RWPE2 (cell line): Measurements from ENCODE around the gene CUBN.

Source experiments
- ATAC-seq: fragments of 200-7000 bp; cut with Tn5 transposase; 3 replicates; pipeline ENCODE4 v1.9.1; 2021; ENCODE audit warnings: low read depth
- DNase-seq: peaks from one replicate; pipeline ENCODE4 v3.0.0-alpha.2; 2020; ENCODE audit warnings: low spot score
- H3K27ac ChIP-seq: fragments of 450-650 bp; 2 replicates; pipeline ENCODE4 v1.5.1; 2017; ENCODE audit warnings: mild to moderate bottlenecking; ENCODE audit not compliant: poor library complexity, severe bottlenecking
- H3K27me3 ChIP-seq: fragments of 250-450 bp; sonication (Bioruptor Pico); 2 replicates; pipeline ENCODE4 v1.5.1; 2021; ENCODE audit warnings: mild to moderate bottlenecking, moderate library complexity; ENCODE audit not compliant: insufficient read depth, poor library complexity, severe bottlenecking
- H3K36me3 ChIP-seq: fragments of 250-450 bp; sonication (Bioruptor Pico); 2 replicates; pipeline ENCODE4 v1.5.1; 2020; ENCODE audit warnings: low read depth, mild to moderate bottlenecking, moderate library complexity
- H3K4me1 ChIP-seq: fragments of 250-450 bp; sonication (Bioruptor Pico); 2 replicates; pipeline ENCODE4 v1.5.1; 2021; ENCODE audit warnings: mild to moderate bottlenecking, moderate library complexity; ENCODE audit not compliant: insufficient read depth, poor library complexity, severe bottlenecking
- H3K4me3 ChIP-seq: fragments of 250-450 bp; sonication (Bioruptor Pico); 2 replicates; pipeline ENCODE4 v1.5.1; 2021; ENCODE audit warnings: mild to moderate bottlenecking, moderate library complexity; ENCODE audit not compliant: severe bottlenecking
- H3K9me3 ChIP-seq: fragments of 250-450 bp; sonication (Bioruptor Pico); 2 replicates; pipeline ENCODE4 v1.5.1; 2021; ENCODE audit warnings: mild to moderate bottlenecking, moderate library complexity; ENCODE audit not compliant: severe bottlenecking
- TF ChIP-seq, protein P1 (sequence below): fragments of 450-650 bp; IDR thresholded peaks from one replicate; pipeline ENCODE4 v1.5.1; 2017; ENCODE audit warnings: mild to moderate bottlenecking, moderate library complexity; ENCODE audit not compliant: poor library complexity, severe bottlenecking

Gene CUBN

GRCh38 chr10:16776896-16777295, 352.7 kb downstream of the CUBN start:
- H3K4me1 ChIP-seq = no peaks in the 10 kb centered on the region
- H3K27me3 ChIP-seq = no peaks in the 10 kb centered on the region
- no peak overlapping the region for H3K4me3 ChIP-seq
- H3K36me3 ChIP-seq = 0 out of 2 replicates have a peak, but pooled peaks cover 3% of the 10 kb centered on the region
- no peak overlapping the region for H3K27ac ChIP-seq
- no peak for ATAC-seq
- H3K9me3 ChIP-seq = no peaks in the 10 kb centered on the region
- no peak for DNase-seq
- TF ChIP-seq, protein P1, sequence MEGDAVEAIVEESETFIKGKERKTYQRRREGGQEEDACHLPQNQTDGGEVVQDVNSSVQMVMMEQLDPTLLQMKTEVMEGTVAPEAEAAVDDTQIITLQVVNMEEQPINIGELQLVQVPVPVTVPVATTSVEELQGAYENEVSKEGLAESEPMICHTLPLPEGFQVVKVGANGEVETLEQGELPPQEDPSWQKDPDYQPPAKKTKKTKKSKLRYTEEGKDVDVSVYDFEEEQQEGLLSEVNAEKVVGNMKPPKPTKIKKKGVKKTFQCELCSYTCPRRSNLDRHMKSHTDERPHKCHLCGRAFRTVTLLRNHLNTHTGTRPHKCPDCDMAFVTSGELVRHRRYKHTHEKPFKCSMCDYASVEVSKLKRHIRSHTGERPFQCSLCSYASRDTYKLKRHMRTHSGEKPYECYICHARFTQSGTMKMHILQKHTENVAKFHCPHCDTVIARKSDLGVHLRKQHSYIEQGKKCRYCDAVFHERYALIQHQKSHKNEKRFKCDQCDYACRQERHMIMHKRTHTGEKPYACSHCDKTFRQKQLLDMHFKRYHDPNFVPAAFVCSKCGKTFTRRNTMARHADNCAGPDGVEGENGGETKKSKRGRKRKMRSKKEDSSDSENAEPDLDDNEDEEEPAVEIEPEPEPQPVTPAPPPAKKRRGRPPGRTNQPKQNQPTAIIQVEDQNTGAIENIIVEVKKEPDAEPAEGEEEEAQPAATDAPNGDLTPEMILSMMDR = no peak
